Activated naive CD8-positive, alpha-beta T cell treated with anti-CD3 and anti-CD28 coated beads, Interleukin-2, amount 50 U/mL, for 16 hours (primary cell): ENCODE data around the gene MRPS10.
"Not testable (repeated sequence)": the region's sequence is repeated elsewhere in the genome, so short reads cannot be mapped to it uniquely, and the experiment has no call there.

Source experiments
- DNase-seq: peaks from one replicate; pipeline ENCODE4 v3.0.0-alpha.2; 2020; ENCODE audit warnings: low read depth, low spot score

The MRPS10 gene

DNA sequence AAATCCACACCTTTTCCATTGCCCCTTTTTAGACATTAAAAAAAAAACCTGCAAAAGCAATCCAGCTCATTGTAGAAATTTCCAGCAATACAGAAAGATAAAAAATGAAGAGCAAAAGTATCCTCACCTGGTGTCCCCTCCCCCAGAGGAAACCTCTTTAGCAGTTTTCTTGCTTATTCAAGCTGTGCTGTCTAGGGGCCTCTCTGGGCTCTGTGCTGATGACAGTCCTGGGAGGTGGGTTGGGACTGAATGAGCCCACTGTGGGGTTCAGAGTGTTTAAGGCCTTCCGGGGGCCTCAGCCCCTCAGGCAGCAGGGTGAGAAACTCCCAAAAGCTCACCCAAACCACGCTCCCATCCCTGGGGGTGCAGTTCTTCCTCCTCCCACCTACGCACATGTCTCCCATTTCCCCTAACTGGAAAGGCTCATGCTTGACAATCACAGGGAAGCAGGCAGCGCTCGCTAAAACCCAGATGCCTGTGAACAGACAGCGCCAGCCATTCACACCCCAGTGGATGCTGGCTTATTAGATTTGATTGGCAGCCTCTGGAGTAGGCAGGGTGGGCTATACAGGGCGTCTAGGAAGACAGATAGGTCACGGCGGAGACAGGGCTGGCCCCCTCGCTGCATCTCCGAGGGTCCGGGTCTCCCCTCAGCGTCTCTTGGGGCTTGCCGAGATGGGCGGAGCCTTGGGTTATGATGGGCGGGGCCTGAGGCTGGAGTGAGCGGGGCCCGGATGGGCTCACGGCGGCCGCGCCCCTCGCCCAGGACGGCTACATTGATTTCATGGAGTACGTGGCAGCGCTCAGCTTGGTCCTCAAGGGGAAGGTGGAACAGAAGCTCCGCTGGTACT lies 39.9 kb downstream of the MRPS10 start:
- no peak for DNase-seq

DNA sequence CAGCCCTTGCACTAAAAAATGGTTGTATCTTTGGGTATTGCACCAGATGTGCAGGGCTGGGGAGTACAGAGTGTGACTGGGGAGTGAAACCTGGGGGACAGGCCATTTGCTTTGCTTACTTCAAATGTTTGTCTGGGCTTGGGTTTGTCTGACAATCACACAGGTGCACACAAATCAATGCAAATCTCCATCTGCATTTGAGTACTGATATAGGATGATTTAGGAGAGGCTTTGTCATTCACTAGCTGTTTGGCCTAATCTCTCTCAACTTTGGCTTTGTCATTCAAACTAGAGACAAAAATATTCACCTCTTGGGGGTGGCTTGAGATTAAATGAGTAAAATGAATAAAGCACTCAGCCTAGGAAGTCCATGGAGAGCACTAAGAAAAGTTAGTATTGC lies 40.7 kb downstream of the MRPS10 start:
- DNase-seq: no peak

DNA sequence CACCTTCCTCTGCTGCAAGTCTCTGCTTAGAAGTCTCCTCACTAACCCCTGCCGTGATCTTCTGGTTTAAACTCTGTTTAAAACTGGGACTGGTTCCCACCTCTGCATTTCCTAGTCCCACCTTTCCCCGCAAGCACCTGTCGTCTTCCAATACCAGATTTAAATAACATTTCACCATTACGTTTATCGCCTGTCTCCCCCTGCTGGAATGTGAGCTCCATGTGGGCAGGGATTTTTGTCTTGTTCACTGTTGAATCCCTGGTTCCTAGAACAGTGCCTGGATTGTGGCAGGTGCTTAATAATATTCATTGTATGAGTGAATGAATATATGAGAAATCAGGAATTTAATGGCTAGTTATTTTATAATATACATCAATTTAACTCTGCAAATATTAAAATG lies 41.8 kb downstream of the MRPS10 start:
- no peak for DNase-seq

DNA sequence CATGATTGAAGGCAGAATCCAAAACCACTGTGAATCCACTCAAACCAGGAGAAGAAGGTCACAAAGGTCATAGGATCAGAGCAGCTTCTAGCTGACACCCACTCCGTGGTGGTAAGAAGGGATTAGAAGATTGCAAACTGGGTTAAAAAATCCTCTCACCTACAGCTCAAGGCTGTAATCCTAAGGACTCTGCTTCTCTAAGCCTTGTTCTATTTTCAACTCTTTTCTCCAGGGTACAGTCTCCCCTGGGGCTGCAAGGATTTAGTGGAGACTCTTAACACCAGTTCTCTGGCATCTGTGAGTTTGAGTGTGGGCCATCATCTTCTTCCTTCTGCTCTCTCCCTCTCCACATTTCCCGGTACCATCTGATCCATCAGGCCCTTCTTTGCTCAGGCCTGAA lies 44.6 kb downstream of the MRPS10 start, which contains the start of gene GUCA1A:
Gene GUCA1A (plus strand): TSS at position 264 of the 400 bp plus-strand sequence. CDS start 250 bp downstream, outside the sequence.
- DNase-seq: no peak

DNA sequence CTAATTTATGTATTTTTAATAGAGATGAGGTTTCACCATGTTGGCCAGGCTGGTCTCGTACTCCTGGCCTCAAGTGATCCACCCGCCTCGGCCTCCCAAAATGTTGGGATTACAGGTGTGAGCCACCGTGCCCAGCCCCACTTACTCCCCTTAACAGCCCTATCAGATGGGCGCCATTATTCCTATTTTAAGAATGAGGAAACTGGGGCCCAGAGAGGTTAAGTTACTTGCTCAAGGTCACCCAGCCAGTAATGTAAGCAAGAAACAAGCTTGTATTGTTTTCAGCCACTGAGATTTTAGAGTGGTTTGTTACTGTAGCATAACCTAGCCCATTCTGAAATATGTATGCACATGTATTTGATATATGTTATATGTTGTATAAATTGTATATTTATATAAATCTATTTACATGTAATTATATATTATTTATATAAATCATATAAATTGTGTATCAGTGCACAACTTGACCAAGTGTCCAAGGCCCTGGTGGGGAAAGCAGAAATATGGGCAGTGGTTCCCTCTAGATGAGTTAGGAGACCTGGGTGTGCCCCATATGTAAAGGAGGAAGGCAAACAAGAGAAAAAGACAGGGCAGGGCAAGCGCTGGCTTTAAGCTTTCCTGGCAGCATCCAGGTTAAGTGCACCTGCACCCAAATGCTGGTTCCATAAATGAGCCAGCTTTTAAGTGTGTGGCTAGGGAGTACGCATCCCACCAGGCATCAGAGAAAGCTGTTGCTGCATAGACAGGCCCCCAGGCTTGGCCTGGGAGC lies 45.7 kb downstream of the MRPS10 start:
- DNase-seq: no peak

DNA sequence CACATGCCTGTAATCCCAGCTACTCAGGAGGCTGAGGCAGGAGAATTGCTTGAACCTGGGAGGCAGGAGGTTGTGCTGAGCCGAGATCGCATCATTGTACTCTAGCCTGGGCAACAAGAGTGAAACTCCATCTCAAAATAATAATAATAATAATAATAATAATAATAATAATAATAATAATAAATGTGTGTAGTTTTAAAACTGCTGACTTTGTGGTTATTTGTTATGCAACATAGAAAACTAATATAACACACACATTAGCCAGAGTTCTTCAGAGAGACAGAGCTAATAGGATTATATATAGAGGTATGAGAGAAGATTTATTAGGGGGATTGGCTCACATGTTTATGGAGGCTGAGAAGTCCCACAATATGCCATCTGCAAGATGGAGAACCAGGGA lies 47.9 kb downstream of the MRPS10 start:
- DNase-seq: not testable (repeated sequence)

DNA sequence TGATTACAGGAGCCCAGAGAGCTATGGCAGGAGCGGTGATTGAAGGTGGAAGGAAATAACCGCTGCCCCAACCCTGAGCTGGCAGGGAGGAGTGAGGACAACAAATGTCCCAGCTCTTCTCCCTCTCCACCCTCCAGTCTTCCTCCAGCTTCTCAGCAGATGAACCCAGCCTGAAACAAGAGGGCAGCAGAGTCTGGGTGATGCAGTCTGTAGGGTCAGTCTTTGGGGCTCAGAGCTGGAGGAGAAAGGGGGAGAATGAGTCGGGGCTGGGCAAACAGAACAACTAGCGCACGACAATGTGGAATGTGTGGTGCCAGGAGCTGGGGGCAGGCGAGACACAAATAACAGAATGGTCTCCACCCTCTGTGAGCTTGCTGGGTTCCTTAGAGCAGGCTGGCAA lies 49.0 kb downstream of the MRPS10 start:
- no peak for DNase-seq

DNA sequence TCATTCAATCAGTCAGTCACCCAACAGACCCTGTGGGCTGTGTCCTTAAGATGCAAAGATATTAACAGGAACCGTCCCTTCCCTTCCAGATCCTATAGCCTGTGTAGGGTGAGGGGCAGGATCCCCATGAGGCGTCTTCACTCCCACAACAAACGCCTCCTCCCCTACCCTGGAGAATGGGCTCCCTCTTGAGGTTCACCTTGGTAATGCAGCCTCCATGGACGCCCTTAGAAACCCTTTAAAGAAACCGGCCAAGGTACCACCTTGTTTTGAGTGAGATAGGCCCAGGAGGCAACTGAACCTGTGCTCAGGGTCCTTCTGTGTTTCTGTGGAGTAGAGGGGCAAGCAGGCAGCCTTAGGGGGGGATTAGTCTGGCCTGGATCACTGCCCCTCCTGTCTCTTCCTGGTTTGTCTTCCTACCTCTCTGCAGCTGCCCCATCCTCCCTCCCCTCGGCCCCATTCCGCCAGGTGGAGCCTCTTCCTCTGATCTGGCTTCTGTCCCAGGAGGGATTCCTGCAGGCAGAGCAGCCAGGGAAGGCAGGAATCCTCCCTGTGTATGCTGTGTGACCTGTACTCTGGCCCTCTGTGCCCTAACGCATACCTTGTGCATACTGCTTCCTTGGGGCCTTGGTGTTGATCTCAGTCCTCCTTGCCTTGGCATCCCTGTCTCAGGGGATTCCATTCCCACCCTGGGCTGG lies 51.1 kb downstream of the MRPS10 start:
- peak; percentile 68 for DNase-seq

DNA sequence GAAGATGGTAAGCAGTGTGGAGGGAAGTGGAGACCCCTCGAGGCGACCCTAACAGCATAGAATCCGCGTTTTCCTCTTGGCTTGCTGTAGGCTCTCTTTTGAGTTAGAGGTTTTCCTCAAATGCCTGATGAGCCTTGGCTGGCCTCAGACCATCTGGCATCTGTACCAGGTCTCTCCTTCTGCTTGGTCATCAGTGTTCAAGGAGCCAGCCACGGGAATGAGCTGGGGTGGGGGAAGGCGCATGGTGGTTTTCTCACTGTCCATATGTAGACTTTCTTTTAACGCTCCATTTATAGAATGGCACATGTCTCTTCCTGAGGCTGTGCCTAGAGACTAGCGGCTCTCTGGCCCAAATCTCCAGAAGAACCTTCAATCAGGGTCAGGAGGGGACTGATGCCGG lies 52.6 kb downstream of the MRPS10 start:
- no peak for DNase-seq

DNA sequence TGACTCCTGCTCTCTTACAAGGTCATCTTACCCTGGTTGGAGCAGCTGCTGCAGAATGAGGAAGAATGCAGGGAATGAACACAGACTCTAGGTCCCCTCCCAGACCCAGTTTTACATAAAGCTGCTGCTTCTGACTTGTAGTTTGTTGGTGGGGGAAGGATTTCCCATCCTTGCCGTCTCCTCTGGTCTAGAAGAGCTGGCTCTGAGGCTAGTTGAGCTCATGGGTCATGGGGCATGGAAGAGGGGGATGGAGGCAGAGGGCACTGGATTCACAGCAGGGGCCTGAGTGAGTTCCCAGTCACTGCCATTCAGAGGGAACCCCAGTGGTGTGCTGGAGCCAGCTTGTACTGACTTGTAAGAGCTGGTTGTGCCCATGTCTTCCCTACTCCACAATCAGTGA lies 53.7 kb downstream of the MRPS10 start:
- DNase-seq: no peak

DNA sequence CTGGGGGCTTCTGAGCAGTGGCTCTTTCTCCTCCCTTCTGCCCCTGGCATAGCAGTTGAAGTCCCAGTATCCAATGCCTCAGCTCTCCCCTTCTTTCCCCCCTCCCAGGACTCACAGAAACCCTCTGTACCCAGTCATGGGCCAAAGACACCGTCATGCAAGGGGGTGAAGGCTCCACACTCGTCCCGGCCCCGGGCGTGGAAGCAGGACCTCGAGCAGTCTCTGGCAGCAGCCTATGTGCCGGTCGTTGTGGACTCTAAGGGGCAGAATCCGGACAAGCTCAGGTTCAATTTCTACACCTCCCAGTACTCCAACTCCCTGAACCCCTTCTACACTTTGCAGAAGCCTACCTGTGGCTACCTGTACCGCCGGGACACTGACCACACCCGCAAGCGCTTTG lies 54.8 kb downstream of the MRPS10 start:
- no peak for DNase-seq

DNA sequence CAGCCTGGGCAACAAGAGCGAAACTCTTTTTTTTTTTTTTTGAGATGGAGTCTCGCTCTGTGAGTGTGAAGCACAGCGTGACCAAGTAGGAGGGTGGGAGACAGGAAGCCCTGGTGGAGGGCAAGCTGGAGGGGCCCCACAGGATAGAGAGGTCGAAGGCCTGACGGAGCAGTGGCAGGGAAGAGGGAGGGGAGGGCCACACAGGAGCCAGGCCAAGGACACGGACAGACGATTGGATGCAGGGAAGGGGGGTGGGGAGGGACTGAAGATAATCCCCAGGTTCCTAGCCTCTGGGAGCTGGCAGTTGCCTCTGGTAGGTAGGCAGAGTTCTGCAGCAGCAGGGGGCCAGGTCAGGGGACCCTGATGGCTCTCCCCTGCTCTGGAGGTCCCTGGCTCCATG lies 55.3 kb downstream of the MRPS10 start:
- DNase-seq: no peak

DNA sequence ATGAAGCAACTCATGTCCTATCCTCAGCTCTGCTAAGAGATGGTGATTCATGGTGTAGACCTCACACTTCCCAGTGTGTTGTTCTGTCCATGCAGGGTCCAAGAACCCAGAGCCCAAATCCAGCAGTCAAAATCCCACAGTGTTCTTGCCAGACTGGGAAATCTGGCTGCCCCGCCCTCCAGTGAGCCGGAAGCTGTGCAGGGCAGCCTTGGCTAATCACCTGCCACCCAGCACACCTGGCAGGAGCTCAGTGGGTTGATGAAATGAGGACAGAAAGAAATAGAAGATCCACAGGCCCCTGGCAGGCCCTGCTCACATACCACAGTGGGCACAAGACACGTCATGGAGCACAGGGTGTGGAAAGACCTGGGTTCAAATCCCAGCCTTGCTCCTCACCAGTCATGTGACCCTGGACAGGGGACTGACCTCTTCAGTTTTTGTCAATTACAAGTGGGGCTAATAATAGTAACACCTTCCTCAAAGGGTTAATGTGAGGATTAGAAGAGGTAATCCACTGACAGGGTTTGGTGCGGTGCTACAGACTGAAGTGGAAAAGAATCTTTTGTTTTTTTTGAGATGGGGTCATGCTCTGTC lies 58.1 kb downstream of the MRPS10 start:
- no peak for DNase-seq

DNA sequence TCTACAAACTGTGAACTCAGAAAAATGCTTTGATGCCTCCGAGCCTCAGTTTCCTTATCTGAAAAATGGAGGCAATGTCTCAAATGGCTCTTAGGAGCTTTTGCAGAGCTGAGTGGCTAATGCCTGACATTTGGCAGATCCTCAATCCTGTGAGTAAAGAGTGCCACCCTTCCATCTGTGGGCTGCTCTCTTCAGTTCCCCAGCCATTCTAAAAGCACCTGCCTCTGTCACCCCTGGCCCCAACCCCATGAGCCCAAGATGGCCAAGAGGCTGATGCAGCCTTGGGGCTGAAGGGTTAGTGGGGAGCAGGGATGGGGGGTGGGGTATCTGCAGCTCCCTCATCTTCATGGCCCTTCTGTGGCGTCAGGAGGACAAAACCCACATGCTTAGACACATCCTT lies 59.0 kb downstream of the MRPS10 start:
- DNase-seq: no peak

DNA sequence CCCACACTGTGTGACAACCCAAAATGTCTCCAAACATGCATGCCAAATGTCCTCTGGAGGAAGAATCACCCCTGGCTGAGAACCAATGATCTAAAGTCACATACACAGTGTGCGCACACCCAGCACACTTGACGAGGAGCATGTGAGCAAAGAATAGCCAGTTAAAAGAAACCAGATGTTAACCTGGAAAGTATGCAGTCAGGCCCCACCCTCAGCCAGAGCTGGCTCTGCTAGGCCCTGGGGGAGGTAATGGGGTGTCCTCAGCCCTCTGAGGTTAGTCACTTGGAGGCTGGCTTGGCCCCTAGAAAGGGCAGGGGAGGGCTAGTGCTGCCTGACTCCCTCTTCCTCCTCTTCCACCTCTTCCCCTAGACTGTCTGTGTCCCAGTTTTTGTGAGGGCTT lies 59.6 kb downstream of the MRPS10 start:
- no peak for DNase-seq
